ENCODE data around the gene SPAG9. TPM values are rescaled to one million over a fixed set of nuclear protein-coding genes. Genes with fewer than 3 reads are reported as not detected.

Gene SPAG9
- total RNA-seq, 1 experiment from 2014 or later, result 77.6 TPM

DNA sequence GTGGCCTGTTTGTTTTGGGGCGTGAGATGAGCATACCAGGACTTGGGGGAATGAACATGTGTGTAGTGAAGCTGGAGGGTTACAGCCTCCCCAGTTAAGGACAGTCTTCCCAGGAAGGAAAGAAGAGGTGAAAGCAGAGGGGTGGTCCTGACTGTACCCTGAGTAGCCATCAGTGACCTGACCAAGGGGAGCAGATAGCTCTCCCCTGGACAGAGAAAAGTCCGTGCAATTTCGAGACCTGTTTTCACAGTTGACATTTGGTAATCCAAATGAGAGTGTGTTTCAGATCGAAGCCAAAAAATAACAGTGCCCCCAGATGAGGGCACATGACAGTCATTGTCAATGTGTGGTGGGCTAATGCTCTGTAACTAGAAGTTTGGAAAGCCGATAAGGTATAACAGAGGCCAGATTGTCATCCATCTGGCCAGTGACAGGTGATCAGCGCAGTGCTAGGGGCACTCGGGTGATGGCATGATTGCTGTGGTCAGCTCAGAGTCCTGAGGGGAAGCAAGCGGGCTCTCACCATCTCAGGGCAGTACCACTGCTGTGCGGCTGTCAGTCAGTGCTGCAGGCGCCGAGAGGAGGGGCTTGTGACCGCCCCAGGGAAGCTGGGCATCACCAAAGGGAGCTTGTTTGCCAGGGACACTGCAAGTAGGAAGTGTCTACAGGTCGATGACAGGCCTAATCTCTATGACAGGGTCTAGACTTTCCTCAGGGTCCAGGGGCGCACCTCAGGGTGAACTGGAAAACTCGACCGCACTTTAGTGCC, 44.4 kb upstream of the SPAG9 start:
- RAD21 ChIA-PET (ENCODE audit: low non-redundant PET in 1 of 2, low total read pairs in 2 of 2, uncharacterized antibody in 2 of 2, unreplicated experiment in 2 of 2), result no interaction called here
- Histone ChIP-seq H3K4me1 (ENCODE audit: control insufficient read depth in 1 of 2, insufficient read depth in 2 of 2, low read length in 2 of 2) (peaks cover 13 to 24% of the 10 kb centered on the region in 2 experiments; a peak in 3 of 4 replicates), H3K4me2 (ENCODE audit: low read length) (peak overlapping the region; percentile 94), H3K9me3 (ENCODE audit: control insufficient read depth in 1 of 2, insufficient read depth in 1 of 2, low read depth in 1 of 2, low read length in 2 of 2) (no peaks in the 10 kb centered on the region), H3K79me2 (ENCODE audit: insufficient read depth, low read length) (peaks cover 74% of the 10 kb centered on the region), H3K4me3 (replicated peaks in 1 of 2; ENCODE audit: low read depth in 1 of 2, low read length in 2 of 2) (peak overlapping the region; percentile 90 to 91), H4K20me1 (ENCODE audit: insufficient read depth) (peaks cover 14% of the 10 kb centered on the region; the same call in 1 of the 2 replicates), H3K36me3 (ENCODE audit: control insufficient read depth in 1 of 2, insufficient read depth in 2 of 2, low read length in 2 of 2) (peaks cover 50 to 60% of the 10 kb centered on the region in 2 experiments), H2AFZ (ENCODE audit: low read depth, low read length, poor library complexity, severe bottlenecking) (no peak overlapping the region), H3K9ac (ENCODE audit: low read length) (peak overlapping the region; percentile 99), H3K27me3 (ENCODE audit: insufficient read depth, low read length) (no peaks in the 10 kb centered on the region), H3K9me2 (ENCODE audit: insufficient read depth) (no peaks in the 10 kb centered on the region), H3K27ac (ENCODE audit: low read depth, low read length) (peak overlapping the region; percentile 96)
- POLR2A ChIA-PET, result interaction anchor here (0.5 to 2.3 kb wide), 4 partner anchors 12 to 299 kb away, joined by 3 to 9 read pairs (median 5); partner anchors contain the start of genes NME1, SPAG9 and TOB1
- DNase-seq (ENCODE audit: low read depth, low spot score) (no peak), ATAC-seq (peak; percentile 0; the same call in 1 of the 2 replicates)
- no TSS peak for BruUV-seq (replicated peaks)
- CTCF ChIA-PET, result interaction anchor here (1.7 kb wide), 1 partner anchor 12 kb away, joined by 14 read pairs; the partner anchor contains the start of gene NME1
- TF ChIP-seq POLR2AphosphoS5 (IDR thresholded peaks at IDR 0.05; ENCODE audit: low read depth, low read length), result no peak
- TF ChIP-seq SP1 (IDR thresholded peaks at IDR 0.05; ENCODE audit: low read depth), result no peak
- no peak for TF ChIP-seq SIN3A (IDR thresholded peaks at IDR 0.05; ENCODE audit: low read depth)
- TF ChIP-seq SRF (IDR thresholded peaks at IDR 0.05; ENCODE audit: low read depth), result no peak
- no peak for TF ChIP-seq TCF7L2 (IDR thresholded peaks at IDR 0.05; ENCODE audit: borderline replicate concordance, extremely low read depth, insufficient read depth, insufficient read length)
- intact Hi-C loops (cut with micrococcal nuclease), result loop anchor here (5.0 kb wide), 1 partner anchor 163 kb away; no protein-coding TSS in a partner anchor

DNA sequence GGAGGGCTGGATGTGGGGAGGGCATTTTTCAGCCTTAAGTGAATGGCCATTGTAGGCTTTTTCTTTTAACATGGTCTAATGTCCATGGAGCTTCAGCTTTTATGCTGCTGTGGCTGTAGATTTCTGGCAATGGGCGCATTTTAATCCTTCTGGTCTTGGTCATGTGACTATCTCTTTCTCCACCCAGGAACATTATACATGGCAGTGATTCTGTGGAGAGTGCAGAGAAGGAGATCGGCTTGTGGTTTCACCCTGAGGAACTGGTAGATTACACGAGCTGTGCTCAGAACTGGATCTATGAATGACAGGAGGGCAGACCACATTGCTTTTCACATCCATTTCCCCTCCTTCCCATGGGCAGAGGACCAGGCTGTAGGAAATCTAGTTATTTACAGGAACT, 40.9 kb upstream of the SPAG9 start:
- H3K9ac ChIP-seq (ENCODE audit: low read length), result no peak overlapping the region
- H3K4me3 ChIP-seq (replicated peaks in 1 of 2; ENCODE audit: low read depth in 1 of 2, low read length in 2 of 2), result no peak overlapping the region
- no peak overlapping the region for H2AFZ ChIP-seq (ENCODE audit: low read depth, low read length, poor library complexity, severe bottlenecking)
- no peaks in the 10 kb centered on the region for H3K27me3 ChIP-seq (ENCODE audit: insufficient read depth, low read length)
- RAD21 ChIA-PET (ENCODE audit: low non-redundant PET in 1 of 2, low total read pairs in 2 of 2, uncharacterized antibody in 2 of 2, unreplicated experiment in 2 of 2), result no interaction called here
- H3K9me3 ChIP-seq (ENCODE audit: control insufficient read depth in 1 of 2, insufficient read depth in 1 of 2, low read depth in 1 of 2, low read length in 2 of 2), result no peaks in the 10 kb centered on the region
- H3K27ac ChIP-seq (ENCODE audit: low read depth, low read length), result no peak overlapping the region
- H4K20me1 ChIP-seq (ENCODE audit: insufficient read depth), result peaks cover 17% of the 10 kb centered on the region; the same call in 1 of the 2 replicates
- POLR2A ChIA-PET, result interaction anchor here (1.2 to 1.8 kb wide), 3 partner anchors 9 to 295 kb away, joined by 3 to 5 read pairs (median 3); partner anchors contain the start of gene TOB1
- DNase-seq (ENCODE audit: low read depth, low spot score), result no peak
- H3K36me3 ChIP-seq (ENCODE audit: control insufficient read depth in 1 of 2, insufficient read depth in 2 of 2, low read length in 2 of 2), result peaks cover 54 to 65% of the 10 kb centered on the region in 2 experiments; a peak in 3 of 4 replicates
- ATAC-seq, result no peak
- H3K4me2 ChIP-seq (ENCODE audit: low read length), result no peak overlapping the region
- CTCF ChIA-PET, result interaction anchor here (0.7 to 1.2 kb wide), 2 partner anchors 8 to 161 kb away, joined by 3 to 5 read pairs; partner anchors contain the start of gene NME1
- peaks cover 8 to 14% of the 10 kb centered on the region in 2 experiments; a peak in 3 of 4 replicates for H3K4me1 ChIP-seq (ENCODE audit: control insufficient read depth in 1 of 2, insufficient read depth in 2 of 2, low read length in 2 of 2)
- no TSS peak for BruUV-seq (replicated peaks)
- intact Hi-C loops (cut with micrococcal nuclease), result no loop called here
- H3K79me2 ChIP-seq (ENCODE audit: insufficient read depth, low read length), result peaks cover 74% of the 10 kb centered on the region
- no peaks in the 10 kb centered on the region for H3K9me2 ChIP-seq (ENCODE audit: insufficient read depth)
- TF ChIP-seq ZFX (IDR thresholded peaks at IDR 0.05) (no peak), EZH2 (IDR thresholded peaks at IDR 0.05) (no peak), FOSL1 (IDR thresholded peaks at IDR 0.05; ENCODE audit: low read depth) (no peak), TCF7L2 (IDR thresholded peaks at IDR 0.05; ENCODE audit: borderline replicate concordance, extremely low read depth, insufficient read depth, insufficient read length) (no peak), CEBPB (IDR thresholded peaks at IDR 0.05; ENCODE audit: low read depth) (no peak), YY1 (IDR thresholded peaks at IDR 0.05; ENCODE audit: extremely low read depth, insufficient replicate concordance, low read depth, low read length) (no peak), ELF1 (IDR thresholded peaks at IDR 0.05; ENCODE audit: borderline replicate concordance, low read depth) (no peak), ZNF274 (IDR thresholded peaks at IDR 0.05; ENCODE audit: low read depth, low read length) (no peak), SP1 (IDR thresholded peaks at IDR 0.05; ENCODE audit: low read depth) (no peak), POLR2A (IDR thresholded peaks at IDR 0.05; ENCODE audit: borderline replicate concordance, extremely low read depth, insufficient read depth, insufficient read length) (no peak), POLR2AphosphoS5 (IDR thresholded peaks at IDR 0.05; ENCODE audit: low read depth, low read length) (no peak)
- TF ChIP-seq, protein P1, sequence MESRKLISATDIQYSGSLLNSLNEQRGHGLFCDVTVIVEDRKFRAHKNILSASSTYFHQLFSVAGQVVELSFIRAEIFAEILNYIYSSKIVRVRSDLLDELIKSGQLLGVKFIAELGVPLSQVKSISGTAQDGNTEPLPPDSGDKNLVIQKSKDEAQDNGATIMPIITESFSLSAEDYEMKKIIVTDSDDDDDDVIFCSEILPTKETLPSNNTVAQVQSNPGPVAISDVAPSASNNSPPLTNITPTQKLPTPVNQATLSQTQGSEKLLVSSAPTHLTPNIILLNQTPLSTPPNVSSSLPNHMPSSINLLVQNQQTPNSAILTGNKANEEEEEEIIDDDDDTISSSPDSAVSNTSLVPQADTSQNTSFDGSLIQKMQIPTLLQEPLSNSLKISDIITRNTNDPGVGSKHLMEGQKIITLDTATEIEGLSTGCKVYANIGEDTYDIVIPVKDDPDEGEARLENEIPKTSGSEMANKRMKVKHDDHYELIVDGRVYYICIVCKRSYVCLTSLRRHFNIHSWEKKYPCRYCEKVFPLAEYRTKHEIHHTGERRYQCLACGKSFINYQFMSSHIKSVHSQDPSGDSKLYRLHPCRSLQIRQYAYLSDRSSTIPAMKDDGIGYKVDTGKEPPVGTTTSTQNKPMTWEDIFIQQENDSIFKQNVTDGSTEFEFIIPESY (IDR thresholded peaks at IDR 0.05; ENCODE audit: extremely low read depth, insufficient replicate concordance, low read length), result no peak
- TF ChIP-seq, protein P2, sequence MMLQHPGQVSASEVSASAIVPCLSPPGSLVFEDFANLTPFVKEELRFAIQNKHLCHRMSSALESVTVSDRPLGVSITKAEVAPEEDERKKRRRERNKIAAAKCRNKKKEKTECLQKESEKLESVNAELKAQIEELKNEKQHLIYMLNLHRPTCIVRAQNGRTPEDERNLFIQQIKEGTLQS (IDR thresholded peaks at IDR 0.05), result no peak
